ENCODE results near the gene RNASE7. TPM values are rescaled to one million over a fixed set of nuclear protein-coding genes. Genes with fewer than 3 reads are reported as not detected.

Gene RNASE7
- total RNA-seq, 4 donors from 2014 or later, result not detected

- TF ChIP-seq, protein P1, sequence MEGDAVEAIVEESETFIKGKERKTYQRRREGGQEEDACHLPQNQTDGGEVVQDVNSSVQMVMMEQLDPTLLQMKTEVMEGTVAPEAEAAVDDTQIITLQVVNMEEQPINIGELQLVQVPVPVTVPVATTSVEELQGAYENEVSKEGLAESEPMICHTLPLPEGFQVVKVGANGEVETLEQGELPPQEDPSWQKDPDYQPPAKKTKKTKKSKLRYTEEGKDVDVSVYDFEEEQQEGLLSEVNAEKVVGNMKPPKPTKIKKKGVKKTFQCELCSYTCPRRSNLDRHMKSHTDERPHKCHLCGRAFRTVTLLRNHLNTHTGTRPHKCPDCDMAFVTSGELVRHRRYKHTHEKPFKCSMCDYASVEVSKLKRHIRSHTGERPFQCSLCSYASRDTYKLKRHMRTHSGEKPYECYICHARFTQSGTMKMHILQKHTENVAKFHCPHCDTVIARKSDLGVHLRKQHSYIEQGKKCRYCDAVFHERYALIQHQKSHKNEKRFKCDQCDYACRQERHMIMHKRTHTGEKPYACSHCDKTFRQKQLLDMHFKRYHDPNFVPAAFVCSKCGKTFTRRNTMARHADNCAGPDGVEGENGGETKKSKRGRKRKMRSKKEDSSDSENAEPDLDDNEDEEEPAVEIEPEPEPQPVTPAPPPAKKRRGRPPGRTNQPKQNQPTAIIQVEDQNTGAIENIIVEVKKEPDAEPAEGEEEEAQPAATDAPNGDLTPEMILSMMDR (IDR thresholded peaks at IDR 0.05), result no peak
- ATAC-seq (ENCODE audit: low FRiP score) (no peak), DNase-seq (ENCODE audit: low spot score) (no peak)
Observed at GRCh38 chr14:21054123-21054767, 12.1 kb downstream of the RNASE7 start.

GRCh38 chr14:21054768-21055145 is 12.6 kb downstream of the RNASE7 start:
- ATAC-seq (ENCODE audit: low FRiP score), result no peak
- no peak for DNase-seq (ENCODE audit: low spot score)
- TF ChIP-seq, protein P1 (IDR thresholded peaks at IDR 0.05), result no peak

GRCh38 chr14:21055432-21056117 is 13.4 kb downstream of the RNASE7 start:
- no peak for DNase-seq (ENCODE audit: low spot score)
- TF ChIP-seq, protein P1 (IDR thresholded peaks at IDR 0.05), result no peak
- ATAC-seq (ENCODE audit: low FRiP score), result no peak

GRCh38 chr14:21056520-21057163 is 14.5 kb downstream of the RNASE7 start:
- ATAC-seq (ENCODE audit: low FRiP score) (no peak), DNase-seq (ENCODE audit: low spot score) (no peak)
- TF ChIP-seq, protein P1 (IDR thresholded peaks at IDR 0.05), result no peak

GRCh38 chr14:21057803-21058675 is 15.9 kb downstream of the RNASE7 start, which contains the start of gene RNASE8:
TSS of gene RNASE8 (plus strand) at chr14:21057822. CDS start at chr14:21057893, 71 bp downstream.
- ATAC-seq (ENCODE audit: low FRiP score), result peak; percentile 42
- no peak for DNase-seq (ENCODE audit: low spot score)
- TF ChIP-seq, protein P1 (IDR thresholded peaks at IDR 0.05), result no peak

GRCh38 chr14:21058903-21059302 is 16.7 kb downstream of the RNASE7 start:
- TF ChIP-seq, protein P1 (IDR thresholded peaks at IDR 0.05), result no peak
- ATAC-seq (ENCODE audit: low FRiP score) (no peak), DNase-seq (ENCODE audit: low spot score) (no peak)
